Esophagus squamous epithelium (tissue), 5 donors: ENCODE data around the gene GRIK1. TPM values are rescaled to one million over a fixed set of nuclear protein-coding genes. Genes with fewer than 3 reads are reported as not detected.

ENCODE experiments used
- DNase-seq: peaks from one replicate; lab custom pipeline; 2025; lab: John Stamatoyannopoulos, UW
- H3K27ac ChIP-seq, 4 donors: fragments of 200-600 bp; sonication (generic); one replicate each; pipeline ENCODE4 v1.5.1; 2016 to 2019; ENCODE audit warnings: mild to moderate bottlenecking in 1 of 4
- H3K27me3 ChIP-seq, 4 donors: fragments of 200-600 bp; sonication (generic); 1 replicate in 3 of 4; 2 replicates in 1 of 4; pipeline versions ENCODE4 v1.5.1 to v1.6.0; 2017 to 2021; ENCODE audit warnings: antibody characterized with exemption in 1 of 4
- H3K36me3 ChIP-seq, 3 donors: fragments of 200-600 bp; sonication (generic); one replicate each; pipeline ENCODE4 v1.5.1; 2016 to 2019
- H3K4me1 ChIP-seq, 3 donors: fragments of 200-600 bp; sonication (generic); one replicate each; pipeline ENCODE4 v1.5.1; 2017 to 2019
- H3K4me3 ChIP-seq, 4 donors: fragments of 200-600 bp; sonication (generic); 1 replicate in 3 of 4; 2 replicates in 1 of 4; pipeline ENCODE4 v1.5.1; 2016 to 2019; ENCODE audit warnings: mild to moderate bottlenecking in 2 of 4, moderate library complexity in 1 of 4
- H3K9me3 ChIP-seq, 3 donors: fragments of 200-600 bp; sonication (generic); one replicate each; pipeline ENCODE4 v1.5.1; 2016 to 2019
- CTCF ChIP-seq, 6 experiments: fragments of 450-650 bp in 4 of 6; fragments of 200-600 bp in 2 of 6; sonication (generic) in 2 of 6; IDR thresholded peaks; one replicate each; pipeline ENCODE4 v1.5.1; 2016 to 2019; ENCODE audit warnings: antibody characterized with exemption in 6 of 6, mild to moderate bottlenecking in 4 of 6, moderate library complexity in 4 of 6
- POLR2A ChIP-seq, 4 donors: fragments of 450-650 bp; IDR thresholded peaks; one replicate each; pipeline ENCODE4 v1.6.1; 2017; ENCODE audit warnings: antibody characterized with exemption in 4 of 4, mild to moderate bottlenecking in 4 of 4, moderate library complexity in 3 of 4
- WGBS, 2 donors: methylation state at CpG; one replicate each; pipeline ENCODE4 v1.1.5; 2018; 5-methylcytosine and 5-hydroxymethylcytosine counted together
- intact Hi-C: fragments of 100-400 bp; cut with DNase I; formaldehyde crosslinking; loops from one replicate; pipeline ENCODE4 v1.15.0; 2022
- total RNA-seq, 4 donors: library from RNA; depleted of rRNA; stranded (reverse); fragments of >200 nt; gene quantifications; one replicate each; pipeline ENCODE4 v1.1.0, GENCODE V29; 2016
- donor health status: DM: yes; HTN: yes; CAD: no.

Gene GRIK1
- total RNA-seq, 4 donors from 2014 or later, result 0.19 TPM; not detected in 3

GRCh38 chr21:29643289-29643688 is 296.5 kb downstream of the GRIK1 start:
- no peak for DNase-seq
- no peaks in the 10 kb centered on the region for H3K36me3 ChIP-seq
- no peaks in the 10 kb centered on the region for H3K9me3 ChIP-seq
- H3K4me1 ChIP-seq, result no peaks in the 10 kb centered on the region
- no peak overlapping the region for H3K27ac ChIP-seq
- intact Hi-C loops, result no loop called here
- 66 to 87% methylated on average over 3 of the region's 3 CpGs for WGBS, 2 donors
- no peaks in the 10 kb centered on the region for H3K27me3 ChIP-seq
- H3K4me3 ChIP-seq, result no peak overlapping the region
- TF ChIP-seq POLR2A (IDR thresholded peaks at IDR 0.05), result no peak
- TF ChIP-seq CTCF (IDR thresholded peaks at IDR 0.05), result no peak

GRCh38 chr21:29642551-29643245 is 297.1 kb downstream of the GRIK1 start:
- H3K36me3 ChIP-seq, result no peaks in the 10 kb centered on the region
- H3K4me1 ChIP-seq, result no peaks in the 10 kb centered on the region
- intact Hi-C loops, result no loop called here
- no peaks in the 10 kb centered on the region for H3K9me3 ChIP-seq
- H3K27ac ChIP-seq, result no peak overlapping the region
- H3K27me3 ChIP-seq, result no peaks in the 10 kb centered on the region
- TF ChIP-seq POLR2A (IDR thresholded peaks at IDR 0.05), result no peak
- no peak for TF ChIP-seq CTCF (IDR thresholded peaks at IDR 0.05)
- no peak for DNase-seq
- 89 to 90% methylated on average over 10 of the region's 10 CpGs for WGBS, 2 donors
- H3K4me3 ChIP-seq, result no peak overlapping the region

GRCh38 chr21:29641635-29642550 is 297.9 kb downstream of the GRIK1 start:
- H3K9me3 ChIP-seq, result no peaks in the 10 kb centered on the region
- H3K36me3 ChIP-seq, result no peaks in the 10 kb centered on the region
- WGBS, 2 donors, result 65 to 83% methylated on average over 7 of the region's 7 CpGs
- H3K4me3 ChIP-seq, result no peak overlapping the region
- intact Hi-C loops, result no loop called here
- H3K4me1 ChIP-seq, result no peaks in the 10 kb centered on the region
- H3K27ac ChIP-seq, result no peak overlapping the region
- no peak for TF ChIP-seq POLR2A (IDR thresholded peaks at IDR 0.05)
- TF ChIP-seq CTCF (IDR thresholded peaks at IDR 0.05), result no peak
- DNase-seq, result no peak
- H3K27me3 ChIP-seq, result no peaks in the 10 kb centered on the region

GRCh38 chr21:29641001-29641634 is 298.7 kb downstream of the GRIK1 start:
- 76 to 78% methylated on average over 3 to 5 of the region's 5 CpGs for WGBS, 2 donors
- H3K36me3 ChIP-seq, result no peaks in the 10 kb centered on the region
- intact Hi-C loops, result no loop called here
- no peak overlapping the region for H3K27ac ChIP-seq
- no peaks in the 10 kb centered on the region for H3K9me3 ChIP-seq
- H3K27me3 ChIP-seq, result no peaks in the 10 kb centered on the region
- no peak overlapping the region for H3K4me3 ChIP-seq
- DNase-seq, result no peak
- TF ChIP-seq CTCF (IDR thresholded peaks at IDR 0.05), result no peak
- H3K4me1 ChIP-seq, result no peaks in the 10 kb centered on the region
